HL-60 (cell line): ENCODE data around the gene MAP6.

Experiments used
- GABPA ChIP-seq: IDR thresholded peaks from 2 replicates; pipeline ENCODE4 v1.6.1; 2012; ENCODE audit warnings: low read depth
- POLR2AphosphoS5 ChIP-seq: IDR thresholded peaks from 2 replicates; pipeline ENCODE4 v1.6.1; 2012; ENCODE audit warnings: low read depth
- TF ChIP-seq, protein P1 (sequence below): IDR thresholded peaks from one replicate; pipeline ENCODE4 v1.5.1; 2011; ENCODE audit warnings: low read length, control low read depth, inconsistent platforms; ENCODE audit not compliant: insufficient read depth
- TF ChIP-seq, protein P2 (sequence below): IDR thresholded peaks from 2 replicates; pipeline ENCODE4 v1.6.1; 2012; ENCODE audit warnings: low read depth; ENCODE audit not compliant: insufficient replicate concordance

GRCh38 chr11:75715688-75716087 is 46.9 kb upstream of the MAP6 start:
- TF ChIP-seq, protein P1, sequence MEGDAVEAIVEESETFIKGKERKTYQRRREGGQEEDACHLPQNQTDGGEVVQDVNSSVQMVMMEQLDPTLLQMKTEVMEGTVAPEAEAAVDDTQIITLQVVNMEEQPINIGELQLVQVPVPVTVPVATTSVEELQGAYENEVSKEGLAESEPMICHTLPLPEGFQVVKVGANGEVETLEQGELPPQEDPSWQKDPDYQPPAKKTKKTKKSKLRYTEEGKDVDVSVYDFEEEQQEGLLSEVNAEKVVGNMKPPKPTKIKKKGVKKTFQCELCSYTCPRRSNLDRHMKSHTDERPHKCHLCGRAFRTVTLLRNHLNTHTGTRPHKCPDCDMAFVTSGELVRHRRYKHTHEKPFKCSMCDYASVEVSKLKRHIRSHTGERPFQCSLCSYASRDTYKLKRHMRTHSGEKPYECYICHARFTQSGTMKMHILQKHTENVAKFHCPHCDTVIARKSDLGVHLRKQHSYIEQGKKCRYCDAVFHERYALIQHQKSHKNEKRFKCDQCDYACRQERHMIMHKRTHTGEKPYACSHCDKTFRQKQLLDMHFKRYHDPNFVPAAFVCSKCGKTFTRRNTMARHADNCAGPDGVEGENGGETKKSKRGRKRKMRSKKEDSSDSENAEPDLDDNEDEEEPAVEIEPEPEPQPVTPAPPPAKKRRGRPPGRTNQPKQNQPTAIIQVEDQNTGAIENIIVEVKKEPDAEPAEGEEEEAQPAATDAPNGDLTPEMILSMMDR, result no peak
- TF ChIP-seq, protein P2, sequence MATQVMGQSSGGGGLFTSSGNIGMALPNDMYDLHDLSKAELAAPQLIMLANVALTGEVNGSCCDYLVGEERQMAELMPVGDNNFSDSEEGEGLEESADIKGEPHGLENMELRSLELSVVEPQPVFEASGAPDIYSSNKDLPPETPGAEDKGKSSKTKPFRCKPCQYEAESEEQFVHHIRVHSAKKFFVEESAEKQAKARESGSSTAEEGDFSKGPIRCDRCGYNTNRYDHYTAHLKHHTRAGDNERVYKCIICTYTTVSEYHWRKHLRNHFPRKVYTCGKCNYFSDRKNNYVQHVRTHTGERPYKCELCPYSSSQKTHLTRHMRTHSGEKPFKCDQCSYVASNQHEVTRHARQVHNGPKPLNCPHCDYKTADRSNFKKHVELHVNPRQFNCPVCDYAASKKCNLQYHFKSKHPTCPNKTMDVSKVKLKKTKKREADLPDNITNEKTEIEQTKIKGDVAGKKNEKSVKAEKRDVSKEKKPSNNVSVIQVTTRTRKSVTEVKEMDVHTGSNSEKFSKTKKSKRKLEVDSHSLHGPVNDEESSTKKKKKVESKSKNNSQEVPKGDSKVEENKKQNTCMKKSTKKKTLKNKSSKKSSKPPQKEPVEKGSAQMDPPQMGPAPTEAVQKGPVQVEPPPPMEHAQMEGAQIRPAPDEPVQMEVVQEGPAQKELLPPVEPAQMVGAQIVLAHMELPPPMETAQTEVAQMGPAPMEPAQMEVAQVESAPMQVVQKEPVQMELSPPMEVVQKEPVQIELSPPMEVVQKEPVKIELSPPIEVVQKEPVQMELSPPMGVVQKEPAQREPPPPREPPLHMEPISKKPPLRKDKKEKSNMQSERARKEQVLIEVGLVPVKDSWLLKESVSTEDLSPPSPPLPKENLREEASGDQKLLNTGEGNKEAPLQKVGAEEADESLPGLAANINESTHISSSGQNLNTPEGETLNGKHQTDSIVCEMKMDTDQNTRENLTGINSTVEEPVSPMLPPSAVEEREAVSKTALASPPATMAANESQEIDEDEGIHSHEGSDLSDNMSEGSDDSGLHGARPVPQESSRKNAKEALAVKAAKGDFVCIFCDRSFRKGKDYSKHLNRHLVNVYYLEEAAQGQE, result no peak
- TF ChIP-seq POLR2AphosphoS5 (no peak), GABPA (no peak)
